ENCODE data around the gene DDX17. TPM values are rescaled to one million over a fixed set of nuclear protein-coding genes. Genes with fewer than 3 reads are reported as not detected.

Gene DDX17
- total RNA-seq, 2 experiments from 2014 or later = 508 to 626 TPM

DNA sequence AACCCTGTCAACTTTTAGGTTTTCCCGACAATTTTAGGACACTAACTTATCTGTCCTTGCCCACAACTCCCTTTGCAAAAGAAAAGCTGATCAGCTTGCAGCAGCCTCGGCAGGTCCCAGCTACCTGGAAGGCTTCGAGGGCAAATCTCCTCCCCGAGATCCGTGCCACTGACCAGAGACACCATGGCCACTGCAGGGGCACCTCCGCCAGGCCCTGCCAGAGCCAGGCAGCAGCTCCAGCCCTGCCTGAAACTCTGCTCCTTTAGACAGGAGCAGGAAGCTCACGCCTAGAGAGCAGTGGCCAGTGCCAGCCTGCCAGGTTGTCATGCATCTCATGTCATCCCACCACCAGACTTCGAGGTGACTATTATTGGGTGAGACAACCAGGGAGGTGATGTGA is 72.2 kb downstream of the DDX17 start:
- Histone ChIP-seq H3K79me2 (ENCODE audit: insufficient read depth, low read depth, low read length) (no peaks in the 10 kb centered on the region), H4K20me1 (ENCODE audit: insufficient read depth, low read length) (no peaks in the 10 kb centered on the region), H3K4me3 (ENCODE audit: low read depth, low read length, poor library complexity, severe bottlenecking) (no peak overlapping the region), H2AFZ (ENCODE audit: low read length) (no peak overlapping the region), H3K4me1 (ENCODE audit: insufficient read depth, low read length, poor library complexity, severe bottlenecking) (no peaks in the 10 kb centered on the region), H3K27ac (ENCODE audit: low read depth, low read length, poor library complexity, severe bottlenecking) (no peak overlapping the region), H3K9me2 (ENCODE audit: insufficient read depth, low read length) (no peaks in the 10 kb centered on the region), H3K36me3 (ENCODE audit: insufficient read depth, low read length) (no peaks in the 10 kb centered on the region), H3K4me2 (ENCODE audit: low read length) (no peak overlapping the region), H3K9me3 (ENCODE audit: low read length) (no peaks in the 10 kb centered on the region)
- ChIA-PET POLR2A (interaction anchor here (0.6 kb wide), 1 partner anchor 30 kb away, joined by 5 read pairs; no protein-coding TSS in a partner anchor), CTCF (ENCODE audit: unreplicated experiment) (no interaction called here)
- no peak for TF ChIP-seq EZH2phosphoT487 (IDR thresholded peaks at IDR 0.05; ENCODE audit: borderline replicate concordance, low read depth, low read length)
- TF ChIP-seq, protein P1, sequence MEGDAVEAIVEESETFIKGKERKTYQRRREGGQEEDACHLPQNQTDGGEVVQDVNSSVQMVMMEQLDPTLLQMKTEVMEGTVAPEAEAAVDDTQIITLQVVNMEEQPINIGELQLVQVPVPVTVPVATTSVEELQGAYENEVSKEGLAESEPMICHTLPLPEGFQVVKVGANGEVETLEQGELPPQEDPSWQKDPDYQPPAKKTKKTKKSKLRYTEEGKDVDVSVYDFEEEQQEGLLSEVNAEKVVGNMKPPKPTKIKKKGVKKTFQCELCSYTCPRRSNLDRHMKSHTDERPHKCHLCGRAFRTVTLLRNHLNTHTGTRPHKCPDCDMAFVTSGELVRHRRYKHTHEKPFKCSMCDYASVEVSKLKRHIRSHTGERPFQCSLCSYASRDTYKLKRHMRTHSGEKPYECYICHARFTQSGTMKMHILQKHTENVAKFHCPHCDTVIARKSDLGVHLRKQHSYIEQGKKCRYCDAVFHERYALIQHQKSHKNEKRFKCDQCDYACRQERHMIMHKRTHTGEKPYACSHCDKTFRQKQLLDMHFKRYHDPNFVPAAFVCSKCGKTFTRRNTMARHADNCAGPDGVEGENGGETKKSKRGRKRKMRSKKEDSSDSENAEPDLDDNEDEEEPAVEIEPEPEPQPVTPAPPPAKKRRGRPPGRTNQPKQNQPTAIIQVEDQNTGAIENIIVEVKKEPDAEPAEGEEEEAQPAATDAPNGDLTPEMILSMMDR (conservative IDR thresholded peaks at IDR 0.05; ENCODE audit: low read length) = no peak
- intact Hi-C loops (cut with micrococcal nuclease; ENCODE audit: unreplicated experiment) = no loop called here
- no peak for DNase-seq (ENCODE audit: low spot score)
- no TSS peak for BruUV-seq (replicated peaks)

Other genes starting within 250 kb of the DDX17 start
- 11.1 and 19.1 TPM in 2 replicates for gene TMEM184B, start 233.3 kb downstream of the DDX17 start, total RNA-seq (2014; rRNA removed; shearing (Covaris generic))
- 37.8 and 50.2 TPM in 2 replicates for gene TMEM184B, start 233.3 kb downstream of the DDX17 start, total RNA-seq (2022)
- gene CSNK1E, start 188.9 kb downstream of the DDX17 start, total RNA-seq (2014; rRNA removed; shearing (Covaris generic)) = 152 and 182 TPM in 2 replicates
- 203 and 211 TPM in 2 replicates for gene CSNK1E, start 188.9 kb downstream of the DDX17 start, total RNA-seq (2022)
- not detected in 2 replicates for gene KCNJ4, start 51.1 kb downstream of the DDX17 start, total RNA-seq (2014; rRNA removed; shearing (Covaris generic))
- not detected in 2 replicates for gene KCNJ4, start 51.1 kb downstream of the DDX17 start, total RNA-seq (2022)
- not detected in 2 replicates for gene KDELR3, start 38.2 kb downstream of the DDX17 start, total RNA-seq (2014; rRNA removed; shearing (Covaris generic))
- gene KDELR3, start 38.2 kb downstream of the DDX17 start, total RNA-seq (2022) = not detected in 2 replicates
- gene DMC1, start 63.9 kb upstream of the DDX17 start, total RNA-seq (2014; rRNA removed; shearing (Covaris generic)) = 44.3 and 84.7 TPM in 2 replicates
- gene DMC1, start 63.9 kb upstream of the DDX17 start, total RNA-seq (2022) = 40.6 and 60.8 TPM in 2 replicates
- 0.16 and 0.23 TPM in 2 replicates for gene FAM227A, start 150.1 kb upstream of the DDX17 start, total RNA-seq (2014; rRNA removed; shearing (Covaris generic))
- gene FAM227A, start 150.1 kb upstream of the DDX17 start, total RNA-seq (2022) = 0.57 and 0.72 TPM in 2 replicates
- gene CBY1, start 150.3 kb upstream of the DDX17 start, total RNA-seq (2014; rRNA removed; shearing (Covaris generic)) = 3.5 and 10.5 TPM in 2 replicates
- gene CBY1, start 150.3 kb upstream of the DDX17 start, total RNA-seq (2022) = 12.8 and 15.1 TPM in 2 replicates
- 51.8 and 61.7 TPM in 2 replicates for gene TOMM22, start 175.6 kb upstream of the DDX17 start, total RNA-seq (2014; rRNA removed; shearing (Covaris generic))
- gene TOMM22, start 175.6 kb upstream of the DDX17 start, total RNA-seq (2022) = 99.6 and 114 TPM in 2 replicates
- 46.6 and 50.4 TPM in 2 replicates for gene JOSD1, start 194.6 kb upstream of the DDX17 start, total RNA-seq (2014; rRNA removed; shearing (Covaris generic))
- 54.7 and 56.3 TPM in 2 replicates for gene JOSD1, start 194.6 kb upstream of the DDX17 start, total RNA-seq (2022)
- 46.1 and 51.1 TPM in 2 replicates for gene GTPBP1, start 199.6 kb upstream of the DDX17 start, total RNA-seq (2014; rRNA removed; shearing (Covaris generic))
- 95.0 and 97.5 TPM in 2 replicates for gene GTPBP1, start 199.6 kb upstream of the DDX17 start, total RNA-seq (2022)
- gene SUN2, start 249.7 kb upstream of the DDX17 start, total RNA-seq (2014; rRNA removed; shearing (Covaris generic)) = 59.1 and 67.6 TPM in 2 replicates
- gene SUN2, start 249.7 kb upstream of the DDX17 start, total RNA-seq (2022) = 80.2 and 95.7 TPM in 2 replicates